Esophagus squamous epithelium (tissue), 5 donors: ENCODE data around the gene RPUSD4. TPM values are rescaled to one million over a fixed set of nuclear protein-coding genes. Genes with fewer than 3 reads are reported as not detected.

ENCODE experiments used
- DNase-seq: peaks from one replicate; lab custom pipeline; 2025; lab: John Stamatoyannopoulos, UW
- H3K27ac ChIP-seq, 4 donors: fragments of 200-600 bp; sonication (generic); one replicate each; pipeline ENCODE4 v1.5.1; 2016 to 2019; ENCODE audit warnings: mild to moderate bottlenecking in 1 of 4
- H3K27me3 ChIP-seq, 4 donors: fragments of 200-600 bp; sonication (generic); 1 replicate in 3 of 4; 2 replicates in 1 of 4; pipeline versions ENCODE4 v1.5.1 to v1.6.0; 2017 to 2021; ENCODE audit warnings: antibody characterized with exemption in 1 of 4
- H3K36me3 ChIP-seq, 3 donors: fragments of 200-600 bp; sonication (generic); one replicate each; pipeline ENCODE4 v1.5.1; 2016 to 2019
- H3K4me1 ChIP-seq, 3 donors: fragments of 200-600 bp; sonication (generic); one replicate each; pipeline ENCODE4 v1.5.1; 2017 to 2019
- H3K4me3 ChIP-seq, 4 donors: fragments of 200-600 bp; sonication (generic); 1 replicate in 3 of 4; 2 replicates in 1 of 4; pipeline ENCODE4 v1.5.1; 2016 to 2019; ENCODE audit warnings: mild to moderate bottlenecking in 2 of 4, moderate library complexity in 1 of 4
- H3K9me3 ChIP-seq, 3 donors: fragments of 200-600 bp; sonication (generic); one replicate each; pipeline ENCODE4 v1.5.1; 2016 to 2019
- CTCF ChIP-seq, 6 experiments: fragments of 450-650 bp in 4 of 6; fragments of 200-600 bp in 2 of 6; sonication (generic) in 2 of 6; IDR thresholded peaks; one replicate each; pipeline ENCODE4 v1.5.1; 2016 to 2019; ENCODE audit warnings: antibody characterized with exemption in 6 of 6, mild to moderate bottlenecking in 4 of 6, moderate library complexity in 4 of 6
- POLR2A ChIP-seq, 4 donors: fragments of 450-650 bp; IDR thresholded peaks; one replicate each; pipeline ENCODE4 v1.6.1; 2017; ENCODE audit warnings: antibody characterized with exemption in 4 of 4, mild to moderate bottlenecking in 4 of 4, moderate library complexity in 3 of 4
- WGBS, 2 donors: methylation state at CpG; one replicate each; pipeline ENCODE4 v1.1.5; 2018; 5-methylcytosine and 5-hydroxymethylcytosine counted together
- intact Hi-C: fragments of 100-400 bp; cut with DNase I; formaldehyde crosslinking; loops from one replicate; pipeline ENCODE4 v1.15.0; 2022
- total RNA-seq, 4 donors: library from RNA; depleted of rRNA; stranded (reverse); fragments of >200 nt; gene quantifications; one replicate each; pipeline ENCODE4 v1.1.0, GENCODE V29; 2016
- donor health status: DM: yes; HTN: yes; CAD: no.

Gene RPUSD4
- total RNA-seq, 4 donors from 2014 or later = 11.7 to 28.6 (median 18.4) TPM

GRCh38 chr11:126202646-126203359, 8.6 kb downstream of the RPUSD4 start:
- Histone ChIP-seq H3K27me3 (no peaks in the 10 kb centered on the region), H3K4me3 (no peak overlapping the region), H3K9me3 (peaks cover 0 to 2% (median 0%) of the 10 kb centered on the region in 3 donors), H3K36me3 (peaks cover 22 to 100% (median 43%) of the 10 kb centered on the region in 3 donors), H3K27ac (no peak overlapping the region), H3K4me1 (no peaks in the 10 kb centered on the region)
- intact Hi-C loops = no loop called here
- 81 to 89% methylated on average over 8 of the region's 8 CpGs for WGBS, 2 donors
- no peak for DNase-seq
- TF ChIP-seq POLR2A (IDR thresholded peaks at IDR 0.05) = no peak
- no peak for TF ChIP-seq CTCF (IDR thresholded peaks at IDR 0.05)

GRCh38 chr11:126198648-126199047, 12.8 kb downstream of the RPUSD4 start:
- TF ChIP-seq POLR2A (IDR thresholded peaks at IDR 0.05) (no peak), CTCF (IDR thresholded peaks at IDR 0.05) (no peak)
- intact Hi-C loops = loop anchor here (5.0 kb wide), 1 partner anchor 276 kb away; no protein-coding TSS in a partner anchor
- peaks cover 0 to 8% (median 0%) of the 10 kb centered on the region in 3 donors for H3K9me3 ChIP-seq
- peaks cover 0 to 3% (median 0%) of the 10 kb centered on the region in 3 donors for H3K4me1 ChIP-seq
- DNase-seq = no peak
- 94 to 98% methylated on average over 4 to 5 of the region's 5 CpGs for WGBS, 2 donors
- H3K27ac ChIP-seq = no peak overlapping the region
- H3K36me3 ChIP-seq = peaks cover 18 to 94% (median 32%) of the 10 kb centered on the region in 3 donors
- no peaks in the 10 kb centered on the region for H3K27me3 ChIP-seq
- no peak overlapping the region for H3K4me3 ChIP-seq

- Histone ChIP-seq H3K4me3 (no peak overlapping the region), H3K36me3 (peaks cover 7 to 94% (median 19%) of the 10 kb centered on the region in 3 donors), H3K27me3 (no peaks in the 10 kb centered on the region), H3K4me1 (peaks cover 0 to 3% (median 0%) of the 10 kb centered on the region in 3 donors), H3K27ac (no peak overlapping the region), H3K9me3 (peaks cover 0 to 8% (median 0%) of the 10 kb centered on the region in 3 donors)
- DNase-seq = no peak
- 95 to 99% methylated on average over 5 to 7 of the region's 7 CpGs for WGBS, 2 donors
- intact Hi-C loops = loop anchor here (5.0 kb wide), 1 partner anchor 275 kb away; no protein-coding TSS in a partner anchor
- no peak for TF ChIP-seq CTCF (IDR thresholded peaks at IDR 0.05)
- TF ChIP-seq POLR2A (IDR thresholded peaks at IDR 0.05) = no peak
These were observed 14.0 kb downstream of the RPUSD4 start for GRCh38 chr11:126197277-126197939.

GRCh38 chr11:126195119-126195518, 16.3 kb downstream of the RPUSD4 start:
- DNase-seq = no peak
- Histone ChIP-seq H3K27me3 (no peaks in the 10 kb centered on the region), H3K27ac (no peak overlapping the region), H3K9me3 (peaks cover 0 to 8% (median 0%) of the 10 kb centered on the region in 3 donors), H3K4me3 (no peak overlapping the region), H3K4me1 (peaks cover 0 to 3% (median 0%) of the 10 kb centered on the region in 3 donors), H3K36me3 (peaks cover 7 to 94% (median 18%) of the 10 kb centered on the region in 3 donors)
- WGBS, 2 donors = 88 to 95% methylated on average over 3 of the region's 3 CpGs
- intact Hi-C loops = loop anchor here (5.0 kb wide), 1 partner anchor 273 kb away; no protein-coding TSS in a partner anchor
- TF ChIP-seq POLR2A (IDR thresholded peaks at IDR 0.05) (no peak), CTCF (IDR thresholded peaks at IDR 0.05) (no peak)

- intact Hi-C loops = no loop called here
- 28 to 34% methylated on average over 9 of the region's 9 CpGs for WGBS, 2 donors
- Histone ChIP-seq H3K4me1 (peaks cover 0 to 3% (median 0%) of the 10 kb centered on the region in 3 donors), H3K27me3 (no peaks in the 10 kb centered on the region), H3K36me3 (peaks cover 7 to 92% (median 18%) of the 10 kb centered on the region in 3 donors), H3K4me3 (no peak overlapping the region), H3K27ac (no peak overlapping the region), H3K9me3 (peaks cover 0 to 8% (median 0%) of the 10 kb centered on the region in 3 donors)
- TF ChIP-seq POLR2A (IDR thresholded peaks at IDR 0.05) (no peak), CTCF (IDR thresholded peaks at IDR 0.05) (peak; percentile 57 to 77 (median 74))
- DNase-seq = no peak
These were observed 17.3 kb downstream of the RPUSD4 start for GRCh38 chr11:126194121-126194543.
